Heart right ventricle (tissue), 16 donors: ENCODE data around the gene HMGB2. TPM values are rescaled to one million over a fixed set of nuclear protein-coding genes. Genes with fewer than 3 reads are reported as not detected.

ENCODE experiments used
- ATAC-seq, 8 donors: fragments of 200-7000 bp; cut with Tn5 transposase; one replicate each; pipeline ENCODE4 v1.9.1; 2020; ENCODE audit warnings: mild to moderate bottlenecking in 8 of 8, moderate library complexity in 8 of 8, moderate number of reproducible peaks in 1 of 8
- DNase-seq, 2 donors: peaks; one replicate each; pipeline ENCODE4 v3.0.0-alpha.2; 2020
- H3K27ac ChIP-seq, 10 donors: fragments of 200-600 bp; sonication (generic) in 2 of 10; one replicate each; pipeline versions ENCODE4 v1.5.0 to v1.8.0; 2020 to 2022; ENCODE audit warnings: mild to moderate bottlenecking in 3 of 10
- H3K27me3 ChIP-seq, 7 donors: fragments of 200-600 bp; one replicate each; pipeline ENCODE4 v1.8.0; 2021 to 2022; ENCODE audit warnings: mild to moderate bottlenecking in 2 of 7
- H3K36me3 ChIP-seq, 9 donors: fragments of 200-600 bp; sonication (generic) in 1 of 9; one replicate each; pipeline versions ENCODE4 v1.5.0 to v1.8.0; 2020 to 2022; ENCODE audit warnings: mild to moderate bottlenecking in 2 of 9
- H3K4me1 ChIP-seq, 9 donors: fragments of 200-600 bp; sonication (generic) in 1 of 9; one replicate each; pipeline versions ENCODE4 v1.5.0 to v1.8.0; 2020 to 2022; ENCODE audit warnings: mild to moderate bottlenecking in 4 of 9
- H3K4me3 ChIP-seq, 10 donors: fragments of 200-600 bp; sonication (generic) in 2 of 10; one replicate each; pipeline versions ENCODE4 v1.5.0 to v1.8.0; 2020 to 2022; ENCODE audit warnings: mild to moderate bottlenecking in 7 of 10, moderate library complexity in 2 of 10
- H3K9me3 ChIP-seq, 11 donors: fragments of 200-600 bp in 10 of 11; sonication (generic) in 2 of 11; one replicate each; pipeline versions ENCODE4 v1.5.0 to v1.8.0; 2013 to 2022; ENCODE audit warnings: mild to moderate bottlenecking in 2 of 11, control low read depth in 1 of 11, moderate library complexity in 1 of 11
- CTCF ChIP-seq, 9 donors: fragments of 200-600 bp; sonication (generic) in 2 of 9; IDR thresholded peaks; one replicate each; pipeline versions ENCODE4 v1.5.0 to v1.8.0; 2021 to 2022; ENCODE audit warnings: antibody characterized with exemption in 9 of 9, mild to moderate bottlenecking in 5 of 9, moderate library complexity in 1 of 9
- WGBS, 2 donors: extraction: QIAGEN DNeasy Blood & Tissue Kit; methylation state at CpG; one replicate each; pipeline ENCODE4 v1.1.7; 2013; ENCODE audit warnings: inconsistent platforms in 1 of 2; 5-methylcytosine and 5-hydroxymethylcytosine counted together
- intact Hi-C, 10 donors: fragments of 100-400 bp; cut with DNase I; formaldehyde crosslinking; loops; one replicate each; pipeline versions ENCODE4 v1.11.1 to v1.14.2; 2022
- long read RNA-seq, 3 donors: library from polyadenylated mRNA; unstranded; transcript quantifications; one replicate each; pipeline ENCODE4 v2.0.0, GENCODE V29; 2020 to 2021
- polyA plus RNA-seq, 2 donors: library from polyadenylated mRNA; stranded (reverse); fragments of 200-250 nt; gene quantifications; one replicate each; pipeline ENCODE4 v1.2.3, GENCODE V29; 2013
- total RNA-seq, 10 donors: library from RNA; stranded (reverse); fragmentation: NEBNext Ultra II Directional in 3 of 10; extraction: Animal tissue kit (Norgen Biotek cat#: 25700) in 3 of 10; gene quantifications; one replicate each; pipeline versions ENCODE4 v1.2.1 to v1.2.4, GENCODE V29; 2021 to 2023
- donor health status: Arrhythmogenic right ventricular cardiomyopathy.
- donor health status: ischemic (EF 13 %, LVEDD 7.1; RV severe dilation, severe dysfunction).
- donor health status: healthy with polysubstance abuse.
- donor health status: DM: no; HTN: yes; CAD: no.
- donor health status: DM: no; HTN: no; CAD: no.
- donor health status: ischemic (EF 25% LVEDD 6.9; RV normal size, moderate dysfunction).
- donor health status: ischemic (EF 25% LVEDD 5.7; RV mildly dilated, moderate dysfunction).
- donor health status: healthy.
- donor health status: DM: yes; HTN: yes; CAD: no.
- donor health status: Ischemic cardiomyopathy.
- donor health status: ischemic (EF 35%, LVEDD 5.7; RV mildly dilated, moderate dysfunction).
- donor health status: nonischemic (EF 11% LVEDD 7.7; RV severe dilation, severe dysfunction).
- donor health status: DM: yes; HTN: yes; CAD: no.
- donor health status: PGD.
- donor health status: ischemic (EF 29% LVEDD 5.4; RV normal size, mild dysfunction).
- donor health status: nonischemic (EF 23%, LVEDD 6.1; RV moderate dilation, normal function).

HMGB2 gene
- 10 to 100 TPM; 27.3 to 82.6 (median 49.8) TPM for total RNA-seq
- 10 to 100 TPM; 46.9 to 97.6 TPM for polyA plus RNA-seq
- long read RNA-seq, donor 1, transcript HMGB2-201 (5 exons, 1,889 nt): major isoform, 11 of 16 reads
- long read RNA-seq, donor 1, partial matches to known transcripts: 3 of 16 reads
- long read RNA-seq, donor 1, other reads (novel, unspliced or antisense): 0 of 16 reads
- long read RNA-seq, donor 2, transcript HMGB2-201 (5 exons, 1,889 nt): major isoform, 17 of 21 reads
- long read RNA-seq, donor 2, partial matches to known transcripts: 1 of 21 reads
- long read RNA-seq, donor 2, other reads (novel, unspliced or antisense): 1 of 21 reads
- long read RNA-seq, donor 3, transcript HMGB2-201 (5 exons, 1,889 nt): major isoform, 7 of 8 reads
- long read RNA-seq, donor 3, partial matches to known transcripts: 0 of 8 reads
- long read RNA-seq, donor 3, other reads (novel, unspliced or antisense): 0 of 8 reads

DNA sequence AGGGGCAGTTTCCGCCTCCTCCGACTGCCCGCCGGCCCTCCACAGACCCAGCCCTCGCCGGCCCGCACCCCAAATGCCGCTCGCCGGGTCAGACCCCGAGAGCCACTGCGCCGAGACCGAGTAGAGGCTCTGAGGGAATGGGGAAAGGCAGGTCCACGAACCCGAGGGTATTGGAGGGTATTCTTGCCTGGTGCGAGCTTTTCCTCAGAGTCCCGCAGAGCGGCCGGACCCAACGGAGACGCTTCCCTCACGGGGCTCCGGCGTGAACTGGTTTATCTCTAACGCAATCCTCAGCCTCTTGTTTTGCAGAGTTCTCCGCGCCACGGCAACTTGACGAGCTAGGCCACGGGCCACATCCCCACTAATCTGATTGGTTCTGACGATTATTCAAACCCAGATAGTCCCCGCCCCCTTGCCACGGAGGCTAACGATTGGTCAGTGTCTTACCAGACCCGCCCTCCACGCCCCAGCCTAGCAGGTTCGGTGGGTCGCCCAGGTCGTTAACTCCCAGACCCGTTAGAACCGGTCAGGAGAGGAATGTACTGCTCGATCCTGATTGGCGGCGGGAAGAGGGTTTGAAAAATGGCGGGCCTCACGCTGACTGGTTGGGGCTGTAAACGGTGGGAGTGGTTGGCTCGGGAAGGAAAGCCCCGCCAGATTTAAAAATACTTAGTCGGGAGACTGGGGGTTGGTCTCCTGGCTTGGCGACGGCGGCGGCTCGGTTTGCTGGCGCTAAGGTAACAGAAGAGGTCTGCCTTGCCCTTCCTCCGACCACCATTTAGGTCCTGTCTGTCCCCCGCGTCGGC is at the start of gene HMGB2:
Gene HMGB2 (minus strand): TSS at position 274 of the 806 bp plus-strand sequence. CDS start 709 bp downstream, outside the sequence.
- Histone ChIP-seq H3K27ac (peak within 1 kb of the TSS; percentile 92 to 100 (median 98)), H3K9me3 (no peaks in the 10 kb centered on the region), H3K4me1 (peaks cover 12 to 40% (median 26%) of the 10 kb centered on the region in 9 donors), H3K27me3 (no peaks in the 10 kb centered on the region), H3K4me3 (peak within 1 kb of the TSS; percentile 69 to 100 (median 92)), H3K36me3 (peaks cover 0 to 37% (median 12%) of the 10 kb centered on the region in 9 donors)
- DNase-seq (peak; percentile 99 to 100), ATAC-seq (peak; percentile 97 to 100 (median 98))
- intact Hi-C loops: loop anchor here in 8 of 10 donors (1.0 to 5.0 kb wide), 5 partner anchors 35 to 39 kb away; partner anchors contain the start of gene SAP30 (in 5 of the 8)
- TF ChIP-seq CTCF (IDR thresholded peaks at IDR 0.05): no peak
- 0% methylated on average over 61 of the region's 61 CpGs for WGBS, 2 donors

DNA sequence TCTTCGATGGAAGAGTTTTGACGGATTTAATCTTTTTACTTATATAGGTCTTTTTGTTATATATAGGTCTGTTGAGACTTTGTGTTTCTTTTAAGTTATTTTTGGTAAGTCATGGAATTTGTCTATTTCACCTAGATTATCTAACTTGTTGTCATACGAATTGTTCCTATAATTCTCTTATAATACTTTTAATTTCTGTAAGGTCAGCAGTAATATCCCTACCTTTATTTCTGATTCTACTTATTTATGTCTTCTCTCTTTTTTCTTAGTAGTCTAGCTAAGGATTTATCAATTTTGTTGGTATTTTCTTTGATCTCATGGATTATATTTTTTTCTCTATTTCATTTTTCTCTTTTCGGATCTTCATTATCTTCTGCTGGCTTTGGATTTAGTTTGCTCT is 48.2 kb upstream of the HMGB2 start:
- ATAC-seq (no peak), DNase-seq (no peak)
- H3K4me1 ChIP-seq: peaks cover 0 to 10% (median 0%) of the 10 kb centered on the region in 9 donors
- no peak for TF ChIP-seq CTCF (IDR thresholded peaks at IDR 0.05)
- no peaks in the 10 kb centered on the region for H3K9me3 ChIP-seq
- H3K27me3 ChIP-seq: no peaks in the 10 kb centered on the region
- no peak overlapping the region for H3K4me3 ChIP-seq
- H3K27ac ChIP-seq: no peak overlapping the region
- intact Hi-C loops: no loop called here
- 94 to 97% methylated on average over 4 of the region's 4 CpGs for WGBS, 2 donors
- H3K36me3 ChIP-seq: peaks cover 0 to 14% (median 0%) of the 10 kb centered on the region in 9 donors

DNA sequence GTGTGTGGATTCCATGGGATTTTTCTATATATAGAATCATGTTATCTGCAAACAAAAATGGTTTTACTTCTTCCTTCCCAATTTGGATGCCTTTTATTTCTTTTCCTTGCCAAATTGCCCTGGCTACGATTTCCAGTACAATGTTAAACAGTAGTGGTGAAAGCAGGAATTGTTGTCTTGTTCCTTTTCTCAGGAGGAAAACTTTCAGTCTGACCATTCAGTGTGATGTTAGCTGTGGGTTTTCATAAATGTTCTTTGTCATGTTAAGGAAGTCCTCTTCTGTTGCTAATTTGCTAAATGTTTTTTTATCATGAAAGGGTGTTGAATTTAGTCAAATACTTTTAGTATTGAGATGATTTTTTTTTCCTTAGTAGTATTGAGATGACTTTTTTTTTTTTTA is 47.5 kb upstream of the HMGB2 start:
- intact Hi-C loops: no loop called here
- 35 to 39% methylated on average over 1 of the region's 1 CpG for WGBS, 2 donors

More for the DNA sequence above, 47.5 kb upstream of the HMGB2 start:
- DNase-seq: no peak
- H3K36me3 ChIP-seq: peaks cover 0 to 21% (median 0%) of the 10 kb centered on the region in 9 donors
- no peak overlapping the region for H3K4me3 ChIP-seq
- no peaks in the 10 kb centered on the region for H3K27me3 ChIP-seq
- no peaks in the 10 kb centered on the region for H3K9me3 ChIP-seq
- H3K4me1 ChIP-seq: peaks cover 0 to 10% (median 0%) of the 10 kb centered on the region in 9 donors
- no peak overlapping the region for H3K27ac ChIP-seq
- no peak for TF ChIP-seq CTCF (IDR thresholded peaks at IDR 0.05)
- ATAC-seq: no peak
